Panc1 (cell line): ENCODE results near the gene GABRR2.

Source experiments
- POLR2AphosphoS5 ChIP-seq: IDR thresholded peaks from 2 replicates; pipeline ENCODE4 v1.6.1; 2012; ENCODE audit warnings: mild to moderate bottlenecking, low read depth, low read length, moderate library complexity
- SIN3A ChIP-seq: IDR thresholded peaks from 2 replicates; pipeline ENCODE4 v1.6.1; 2012; ENCODE audit warnings: low read depth, mild to moderate bottlenecking, low read length, moderate library complexity, borderline replicate concordance; ENCODE audit not compliant: insufficient read depth
- TCF7L2 ChIP-seq: IDR thresholded peaks from 2 replicates; pipeline ENCODE4 v1.6.1; 2011; ENCODE audit warnings: mild to moderate bottlenecking, low read depth, low read length, inconsistent platforms
- TF ChIP-seq, protein P1 (sequence below): fragments of 450-650 bp; IDR thresholded peaks from 2 replicates; pipeline ENCODE4 v1.5.1; 2017; ENCODE audit warnings: mild to moderate bottlenecking
- TF ChIP-seq, protein P2 (sequence below), 2 experiments: IDR thresholded peaks; 2 replicates each; pipeline ENCODE4 v1.6.1; 2011 to 2012; ENCODE audit warnings: low read depth in 2 of 2, control low read depth in 1 of 2, low read length in 1 of 2, mild to moderate bottlenecking in 1 of 2, moderate library complexity in 1 of 2; ENCODE audit not compliant: insufficient read depth in 1 of 2

DNA sequence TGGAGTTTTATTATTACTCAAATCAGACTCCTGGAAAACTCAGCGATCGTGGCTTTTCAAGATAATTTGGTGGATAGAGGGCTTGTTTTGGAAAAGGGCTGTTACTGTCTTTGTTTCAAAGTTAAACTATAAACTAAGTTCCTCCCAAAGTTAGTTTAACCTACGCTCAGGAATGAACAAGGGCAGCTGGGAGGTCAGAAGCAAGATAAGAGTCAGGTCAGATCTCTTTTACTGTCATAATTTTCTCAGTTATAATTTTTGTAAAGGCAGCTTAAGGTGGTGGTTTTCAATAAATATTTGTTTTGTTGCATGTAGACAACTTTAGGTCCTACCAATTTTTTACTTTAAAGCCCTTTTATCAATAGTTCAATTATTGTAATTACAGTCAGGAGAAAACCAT lies 9.2 kb upstream of the GABRR2 start:
- TF ChIP-seq, protein P1, sequence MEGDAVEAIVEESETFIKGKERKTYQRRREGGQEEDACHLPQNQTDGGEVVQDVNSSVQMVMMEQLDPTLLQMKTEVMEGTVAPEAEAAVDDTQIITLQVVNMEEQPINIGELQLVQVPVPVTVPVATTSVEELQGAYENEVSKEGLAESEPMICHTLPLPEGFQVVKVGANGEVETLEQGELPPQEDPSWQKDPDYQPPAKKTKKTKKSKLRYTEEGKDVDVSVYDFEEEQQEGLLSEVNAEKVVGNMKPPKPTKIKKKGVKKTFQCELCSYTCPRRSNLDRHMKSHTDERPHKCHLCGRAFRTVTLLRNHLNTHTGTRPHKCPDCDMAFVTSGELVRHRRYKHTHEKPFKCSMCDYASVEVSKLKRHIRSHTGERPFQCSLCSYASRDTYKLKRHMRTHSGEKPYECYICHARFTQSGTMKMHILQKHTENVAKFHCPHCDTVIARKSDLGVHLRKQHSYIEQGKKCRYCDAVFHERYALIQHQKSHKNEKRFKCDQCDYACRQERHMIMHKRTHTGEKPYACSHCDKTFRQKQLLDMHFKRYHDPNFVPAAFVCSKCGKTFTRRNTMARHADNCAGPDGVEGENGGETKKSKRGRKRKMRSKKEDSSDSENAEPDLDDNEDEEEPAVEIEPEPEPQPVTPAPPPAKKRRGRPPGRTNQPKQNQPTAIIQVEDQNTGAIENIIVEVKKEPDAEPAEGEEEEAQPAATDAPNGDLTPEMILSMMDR, result no peak
- TF ChIP-seq POLR2AphosphoS5, result no peak
- TF ChIP-seq, protein P2, sequence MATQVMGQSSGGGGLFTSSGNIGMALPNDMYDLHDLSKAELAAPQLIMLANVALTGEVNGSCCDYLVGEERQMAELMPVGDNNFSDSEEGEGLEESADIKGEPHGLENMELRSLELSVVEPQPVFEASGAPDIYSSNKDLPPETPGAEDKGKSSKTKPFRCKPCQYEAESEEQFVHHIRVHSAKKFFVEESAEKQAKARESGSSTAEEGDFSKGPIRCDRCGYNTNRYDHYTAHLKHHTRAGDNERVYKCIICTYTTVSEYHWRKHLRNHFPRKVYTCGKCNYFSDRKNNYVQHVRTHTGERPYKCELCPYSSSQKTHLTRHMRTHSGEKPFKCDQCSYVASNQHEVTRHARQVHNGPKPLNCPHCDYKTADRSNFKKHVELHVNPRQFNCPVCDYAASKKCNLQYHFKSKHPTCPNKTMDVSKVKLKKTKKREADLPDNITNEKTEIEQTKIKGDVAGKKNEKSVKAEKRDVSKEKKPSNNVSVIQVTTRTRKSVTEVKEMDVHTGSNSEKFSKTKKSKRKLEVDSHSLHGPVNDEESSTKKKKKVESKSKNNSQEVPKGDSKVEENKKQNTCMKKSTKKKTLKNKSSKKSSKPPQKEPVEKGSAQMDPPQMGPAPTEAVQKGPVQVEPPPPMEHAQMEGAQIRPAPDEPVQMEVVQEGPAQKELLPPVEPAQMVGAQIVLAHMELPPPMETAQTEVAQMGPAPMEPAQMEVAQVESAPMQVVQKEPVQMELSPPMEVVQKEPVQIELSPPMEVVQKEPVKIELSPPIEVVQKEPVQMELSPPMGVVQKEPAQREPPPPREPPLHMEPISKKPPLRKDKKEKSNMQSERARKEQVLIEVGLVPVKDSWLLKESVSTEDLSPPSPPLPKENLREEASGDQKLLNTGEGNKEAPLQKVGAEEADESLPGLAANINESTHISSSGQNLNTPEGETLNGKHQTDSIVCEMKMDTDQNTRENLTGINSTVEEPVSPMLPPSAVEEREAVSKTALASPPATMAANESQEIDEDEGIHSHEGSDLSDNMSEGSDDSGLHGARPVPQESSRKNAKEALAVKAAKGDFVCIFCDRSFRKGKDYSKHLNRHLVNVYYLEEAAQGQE (IDR thresholded peaks at IDR 0.05; ENCODE audit: insufficient read depth in 1 of 2, low read depth in 2 of 2, low read length in 1 of 2), result no peak
- TF ChIP-seq TCF7L2, result no peak
- no peak for TF ChIP-seq SIN3A
